GM21423 (cell line): ENCODE measurements around the gene EEF2KMT.
"Not testable (repeated sequence)": the region's sequence is repeated elsewhere in the genome, so short reads cannot be mapped to it uniquely, and the experiment has no call there.

Experiments used
- ATAC-seq: cut with Tn5 transposase; IDR thresholded peaks from one replicate; pipeline ENCODE4 v1.9.1; 2021; ENCODE audit warnings: mild to moderate bottlenecking, moderate library complexity; ENCODE audit not compliant: unreplicated experiment

The EEF2KMT gene

DNA sequence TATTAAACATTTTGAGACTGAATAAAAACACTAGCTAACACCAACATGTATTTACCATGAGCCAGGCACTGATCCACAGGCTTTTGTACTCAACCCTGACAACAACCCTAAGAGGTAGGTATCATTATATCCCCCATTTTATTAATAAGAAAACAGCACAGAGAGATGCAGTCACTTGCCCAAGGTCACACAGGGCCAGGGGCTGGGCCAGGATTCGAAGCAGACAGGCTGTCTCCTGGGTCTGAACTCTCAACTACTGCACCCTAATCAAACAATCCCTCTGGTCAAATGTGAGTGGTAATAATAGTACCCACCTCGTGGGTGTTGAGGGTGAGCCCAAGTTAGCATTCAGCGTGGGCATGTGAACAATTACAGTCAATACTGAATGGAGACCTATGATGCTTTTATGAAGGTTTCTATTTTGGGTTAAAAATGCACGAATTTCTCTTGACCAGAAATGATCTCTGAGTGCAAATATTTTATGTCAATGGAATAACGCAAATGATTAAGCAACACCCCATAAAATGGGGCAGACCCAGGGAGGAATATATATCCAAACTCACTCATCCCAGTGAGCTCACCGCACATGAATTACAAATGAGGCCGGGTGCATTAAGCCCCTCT, 1.0 kb downstream of the EEF2KMT start:
- ATAC-seq: not testable (repeated sequence)

DNA sequence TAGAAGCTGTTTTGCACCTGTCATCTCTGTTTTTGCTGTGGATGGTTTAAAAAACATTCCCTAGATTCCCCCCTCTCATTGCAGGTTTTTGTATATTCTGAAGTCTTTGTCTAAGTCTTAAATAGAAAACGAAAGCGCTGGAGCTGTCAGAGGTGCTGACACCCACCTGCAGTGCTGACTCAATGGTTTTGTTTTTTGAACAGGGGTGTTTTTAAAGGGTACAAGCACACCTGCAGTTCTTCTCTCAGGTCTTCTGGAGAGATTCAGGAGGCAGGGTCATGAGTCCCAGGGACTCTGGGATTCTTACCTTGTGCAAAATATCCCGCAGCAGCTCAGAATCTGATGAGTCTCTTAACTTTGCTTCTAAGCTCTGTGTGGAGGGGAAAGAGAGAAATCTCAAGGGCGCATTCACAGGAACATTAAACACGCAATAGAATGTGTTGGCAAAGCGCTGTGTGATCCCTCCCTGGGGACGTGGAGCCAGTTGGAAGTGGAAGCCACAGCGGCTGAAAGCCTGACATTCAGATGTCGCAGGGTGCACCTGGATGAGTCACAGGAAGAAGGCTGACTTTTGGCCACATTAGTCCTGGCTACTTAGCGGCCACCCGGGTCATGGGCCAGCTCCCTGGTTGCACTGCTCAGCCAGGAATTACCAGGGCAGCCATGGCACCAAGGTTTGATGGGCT, 2.3 kb downstream of the EEF2KMT start:
- ATAC-seq: not testable (repeated sequence)

DNA sequence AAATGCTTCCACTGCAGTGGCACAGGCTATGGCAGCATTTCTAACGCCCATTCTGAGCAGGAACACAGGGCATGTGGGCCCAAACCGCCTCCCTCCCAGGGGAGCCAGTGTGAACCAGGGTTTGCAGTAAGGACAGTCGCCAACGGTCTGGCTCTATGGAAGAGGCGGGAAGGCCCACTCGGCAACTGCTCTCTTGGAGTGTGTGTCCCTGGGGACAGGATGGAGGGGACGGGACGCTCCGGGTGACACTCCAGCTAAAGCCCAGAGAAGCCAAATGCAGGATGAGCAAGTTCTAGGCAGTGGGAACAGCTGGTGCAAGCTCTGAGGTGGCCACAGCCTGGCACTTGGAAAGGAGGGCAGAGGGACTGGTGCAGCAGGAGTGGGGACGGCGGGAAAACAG, 3.8 kb downstream of the EEF2KMT start:
- ATAC-seq: not testable (repeated sequence)

DNA sequence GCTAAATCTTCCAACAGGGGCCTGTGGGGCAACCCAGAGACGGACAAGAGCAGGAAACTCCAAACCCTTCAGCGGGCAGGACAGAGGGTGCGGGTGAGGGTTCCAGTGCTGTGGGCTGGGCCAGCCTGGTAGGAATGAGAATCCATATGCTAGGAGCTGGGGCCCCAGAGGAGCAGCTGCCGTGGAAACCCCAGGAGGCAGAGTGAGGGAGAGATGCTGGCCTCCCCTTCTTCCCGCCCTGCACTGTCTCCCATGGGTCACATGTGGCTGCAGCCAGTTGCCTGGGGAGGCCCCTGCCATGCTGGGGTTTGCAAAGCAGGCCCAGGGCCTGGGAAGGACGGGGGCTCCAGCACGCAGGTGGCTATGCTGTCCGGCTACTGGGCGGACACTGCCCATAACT, 4.5 kb downstream of the EEF2KMT start:
- not testable (repeated sequence) for ATAC-seq

DNA sequence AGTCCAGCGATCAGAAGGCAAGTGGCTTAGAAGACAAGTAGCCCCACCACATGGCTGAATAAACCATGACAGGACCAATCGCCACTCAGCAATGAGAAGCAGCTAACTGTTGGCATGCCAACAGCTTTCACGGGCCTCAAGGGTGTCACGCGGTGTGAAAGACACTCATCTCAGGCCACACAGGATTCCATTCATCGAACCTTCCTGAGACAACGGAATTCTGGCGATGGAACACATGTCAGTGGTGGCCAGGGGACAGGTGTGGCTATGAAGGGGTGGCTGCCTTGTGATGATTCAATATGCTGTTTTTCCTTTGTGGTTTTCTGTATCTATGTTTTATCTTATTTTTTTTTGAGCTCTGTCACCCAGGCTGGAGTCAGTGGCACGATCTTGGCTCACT, 7.0 kb downstream of the EEF2KMT start:
- ATAC-seq: not testable (repeated sequence)

DNA sequence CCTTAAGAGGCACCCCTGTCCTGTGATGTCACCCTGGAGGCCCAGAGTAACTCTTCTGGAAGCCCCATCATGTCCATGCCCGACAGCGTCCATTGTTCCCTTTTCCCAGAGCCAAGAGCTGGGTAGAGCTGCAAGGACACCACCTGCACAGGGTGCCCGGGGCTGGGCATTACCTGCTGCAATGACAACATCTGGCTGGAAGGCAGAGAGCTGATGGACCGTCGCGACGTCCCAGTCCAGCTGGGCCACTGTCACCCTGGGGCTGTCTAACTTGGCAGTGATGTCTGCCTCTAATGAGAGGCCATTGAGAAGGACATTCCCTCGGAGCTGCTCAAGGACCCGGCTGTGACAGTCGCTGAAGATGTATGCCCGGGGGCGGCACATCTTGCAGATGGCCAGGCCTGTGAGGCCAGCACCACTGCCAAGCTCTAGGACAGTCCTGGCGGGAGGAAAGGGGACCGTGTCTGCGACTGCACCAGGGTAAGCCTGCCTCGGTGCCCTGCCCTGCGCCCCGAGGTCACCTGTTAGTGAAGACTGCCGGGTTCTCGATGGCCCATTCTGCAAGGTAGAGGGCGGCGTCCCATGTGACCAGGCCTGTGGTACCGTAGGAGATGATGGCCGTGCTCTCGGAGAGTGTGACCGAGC, 7.6 kb downstream of the EEF2KMT start:
- ATAC-seq: not testable (repeated sequence)

DNA sequence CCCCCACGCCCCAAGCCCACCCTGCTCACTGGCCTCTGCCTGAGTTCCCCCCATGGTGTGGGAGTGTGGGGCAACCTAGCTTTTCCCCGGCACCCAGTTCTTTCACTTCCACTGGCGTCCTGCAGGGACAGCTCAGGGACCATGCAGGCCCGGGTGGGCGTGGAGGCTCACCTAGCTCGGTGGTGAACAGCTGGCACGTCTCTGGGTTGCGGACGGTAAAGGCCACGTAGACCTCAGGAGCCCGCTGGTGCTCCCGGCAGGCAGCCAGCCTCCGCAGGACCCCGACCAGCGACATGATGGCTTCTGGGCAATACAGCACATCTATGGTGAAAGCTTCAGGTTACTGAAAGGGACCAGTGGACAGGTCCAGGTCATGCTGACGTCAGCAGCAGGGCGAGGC, 8.7 kb downstream of the EEF2KMT start:
- ATAC-seq: not testable (repeated sequence)

DNA sequence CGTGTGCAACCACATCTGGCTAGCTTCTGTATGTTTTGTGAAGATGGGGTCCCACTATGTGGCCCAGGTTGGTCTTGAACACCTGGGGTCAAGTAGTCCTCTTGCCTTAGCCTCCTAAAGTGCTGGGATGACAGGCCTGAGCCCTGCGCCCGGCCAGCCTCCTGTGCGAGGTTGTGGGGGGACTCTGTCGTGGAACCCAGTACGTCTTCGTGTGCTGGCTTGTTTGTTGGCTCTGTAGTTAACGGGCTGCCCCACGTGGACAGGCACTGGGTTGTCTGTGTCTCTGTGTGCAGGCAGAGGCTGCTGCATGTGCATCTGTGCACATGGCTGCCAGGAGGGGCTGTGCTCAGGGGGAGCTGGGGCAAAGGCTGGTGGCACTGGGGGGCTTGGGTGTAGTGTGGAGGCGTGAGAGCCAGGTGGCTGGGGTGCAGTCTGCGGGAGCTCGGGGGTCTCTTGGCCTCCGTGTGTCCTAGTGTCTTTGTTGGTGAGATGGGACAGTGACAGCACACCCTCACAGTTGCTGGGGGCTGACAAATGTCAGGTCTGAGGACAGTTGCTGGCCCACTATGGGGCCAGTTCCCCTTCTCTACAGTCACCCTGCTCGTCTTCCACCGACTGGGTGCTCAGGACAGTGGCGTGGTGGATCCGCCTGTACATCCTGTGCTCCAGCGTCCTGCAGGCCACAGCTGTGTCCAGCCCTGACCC, 9.4 kb downstream of the EEF2KMT start:
- not testable (repeated sequence) for ATAC-seq

DNA sequence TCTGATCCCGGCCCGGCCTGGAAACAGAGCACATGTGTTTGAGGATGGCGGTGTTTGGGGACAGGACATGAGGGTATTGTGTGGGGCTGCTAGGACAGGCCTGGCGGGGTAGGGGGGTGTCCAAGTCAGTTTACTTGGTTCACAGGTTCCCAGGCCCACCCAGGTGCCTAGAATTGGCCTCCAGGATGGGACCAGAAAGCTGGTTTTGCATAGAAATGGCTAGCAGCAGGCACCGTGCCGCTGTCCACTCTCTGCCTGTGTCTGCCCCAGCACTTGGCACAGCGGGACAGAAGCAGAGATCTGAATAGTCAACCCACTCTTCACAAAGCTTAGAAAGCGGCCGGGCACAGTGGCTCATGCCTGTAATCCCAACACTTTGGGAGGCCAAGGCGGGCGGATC, 11.9 kb downstream of the EEF2KMT start:
- ATAC-seq: not testable (repeated sequence)

DNA sequence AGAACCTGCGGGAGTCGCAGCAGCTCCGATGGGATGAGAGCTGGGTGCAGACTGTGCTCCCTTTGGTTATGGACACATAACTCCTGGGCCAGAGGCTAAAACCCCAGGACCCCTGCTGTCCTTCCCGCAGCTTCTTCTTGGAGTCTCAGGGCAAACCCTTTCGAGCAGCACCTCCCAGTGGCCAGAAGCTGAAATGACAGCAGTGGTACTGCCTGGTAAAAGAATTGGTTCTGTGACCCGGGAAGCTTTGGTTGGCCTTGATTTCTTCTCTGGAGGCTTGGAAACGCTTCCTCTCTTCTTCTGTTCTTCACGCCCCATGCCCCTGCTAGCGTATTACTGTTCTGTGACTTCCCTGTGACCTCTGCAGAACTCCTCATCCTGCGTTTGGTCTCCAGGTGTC, 12.8 kb downstream of the EEF2KMT start:
- ATAC-seq: not testable (repeated sequence)

DNA sequence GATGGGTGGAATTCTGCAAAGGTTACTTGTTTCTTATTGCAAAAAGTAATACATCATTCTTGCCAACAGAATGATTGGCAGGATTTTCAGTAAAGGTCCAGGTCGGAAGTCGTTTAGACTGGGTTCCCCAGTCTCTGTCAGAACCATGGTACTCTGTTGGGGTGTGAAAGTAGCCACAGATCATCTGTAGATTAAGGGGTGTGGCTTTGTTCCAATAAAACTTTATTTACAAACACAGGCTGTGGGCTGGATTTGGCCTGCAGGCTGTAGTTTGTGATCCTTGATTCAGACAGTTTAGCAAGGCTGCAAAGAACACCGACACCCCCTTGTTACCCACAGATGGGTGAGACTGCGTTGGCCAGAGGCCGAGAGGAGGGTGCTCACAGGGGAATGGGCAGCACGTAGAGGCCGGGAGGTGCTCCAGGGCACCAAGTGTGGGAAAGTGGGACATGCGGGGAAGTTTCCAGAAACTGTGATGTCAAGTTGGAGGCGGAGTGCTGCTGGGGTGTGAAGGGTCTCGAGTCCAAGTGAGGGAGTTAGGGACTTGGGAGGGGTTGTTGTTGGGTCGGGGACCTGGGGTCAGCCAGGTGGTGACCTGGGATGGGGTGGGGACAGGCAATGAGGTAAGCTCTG, 13.4 kb downstream of the EEF2KMT start:
- ATAC-seq: not testable (repeated sequence)

DNA sequence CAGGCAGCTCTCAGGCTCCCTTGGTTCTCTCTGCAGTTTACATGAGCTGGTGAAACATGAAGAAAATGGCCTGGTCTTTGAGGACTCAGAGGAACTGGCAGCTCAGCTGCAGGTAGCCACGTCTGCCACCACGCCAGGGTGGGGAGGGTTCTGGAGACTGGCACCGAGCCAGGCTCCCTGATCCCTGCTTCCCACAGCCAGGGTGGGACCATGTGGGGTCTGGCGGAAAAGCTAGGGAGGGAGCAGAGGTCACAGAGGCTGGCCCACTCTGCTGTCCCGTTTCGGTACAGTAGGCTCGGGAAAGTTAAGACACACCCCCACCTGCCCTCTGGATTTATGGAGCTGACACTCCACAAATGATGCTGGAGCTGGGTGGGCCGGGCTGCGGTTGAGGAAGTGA, 13.9 kb downstream of the EEF2KMT start:
- ATAC-seq: not testable (repeated sequence)

DNA sequence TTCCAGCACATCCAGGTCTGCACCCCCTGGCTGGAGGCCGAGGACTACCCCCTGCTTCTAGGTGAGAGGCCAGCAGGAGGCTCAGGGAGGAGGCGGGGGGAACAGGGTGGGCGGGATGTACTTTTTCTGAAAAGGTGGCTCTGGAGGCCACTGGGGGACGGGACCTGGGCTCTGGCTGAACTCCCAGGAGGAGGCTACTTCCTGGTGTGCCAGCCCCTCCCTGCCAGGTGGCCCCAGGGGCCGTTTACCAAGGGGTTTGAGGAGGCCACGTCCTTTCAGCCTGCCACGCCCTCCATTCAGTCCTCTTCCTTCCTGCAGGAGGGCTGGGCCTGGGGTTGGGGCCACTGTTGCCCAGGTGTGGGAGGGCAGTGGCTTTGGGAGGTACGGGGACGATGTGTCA, 16.6 kb downstream of the EEF2KMT start:
- ATAC-seq: not testable (repeated sequence)

DNA sequence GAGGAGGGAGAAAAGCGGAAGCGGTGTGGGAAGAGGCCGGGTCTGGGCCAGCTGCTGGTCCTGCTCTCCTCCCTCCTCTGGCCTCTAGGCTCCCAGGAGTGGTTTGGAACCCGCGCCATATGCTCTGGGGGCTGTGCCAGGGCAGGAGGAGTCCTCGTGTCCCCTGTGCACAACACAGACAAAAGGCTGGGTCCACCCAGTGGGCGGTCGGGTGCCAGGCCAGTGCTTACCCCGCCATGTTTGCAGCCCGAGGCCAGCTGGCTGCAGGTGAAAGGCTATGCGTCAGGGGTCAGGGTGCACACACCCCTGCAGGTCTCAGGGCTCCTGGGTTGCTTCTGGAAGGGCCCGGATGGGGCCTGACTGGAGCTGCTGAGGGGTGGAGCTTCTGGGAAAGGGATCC, 17.1 kb downstream of the EEF2KMT start:
- not testable (repeated sequence) for ATAC-seq

DNA sequence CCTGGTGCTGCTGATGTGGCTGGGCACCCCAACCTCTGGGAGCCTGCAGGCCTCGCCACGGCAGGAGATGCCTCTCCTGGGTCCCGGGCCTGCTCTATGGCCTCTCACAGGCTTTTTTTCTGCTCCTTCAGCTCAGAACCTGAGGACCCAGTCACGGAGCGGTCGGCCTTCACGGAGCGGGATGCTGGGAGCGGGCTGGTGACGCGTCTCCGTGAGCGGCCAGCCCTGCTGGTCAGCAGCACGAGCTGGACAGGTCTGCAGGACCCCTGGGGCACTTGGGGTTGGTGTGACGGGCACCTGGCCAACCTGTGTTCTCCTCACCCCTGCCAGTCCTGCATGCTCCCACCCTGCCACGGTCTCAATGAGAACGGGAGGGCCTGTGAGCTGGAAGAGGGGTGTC, 19.0 kb downstream of the EEF2KMT start:
- no peak for ATAC-seq

DNA sequence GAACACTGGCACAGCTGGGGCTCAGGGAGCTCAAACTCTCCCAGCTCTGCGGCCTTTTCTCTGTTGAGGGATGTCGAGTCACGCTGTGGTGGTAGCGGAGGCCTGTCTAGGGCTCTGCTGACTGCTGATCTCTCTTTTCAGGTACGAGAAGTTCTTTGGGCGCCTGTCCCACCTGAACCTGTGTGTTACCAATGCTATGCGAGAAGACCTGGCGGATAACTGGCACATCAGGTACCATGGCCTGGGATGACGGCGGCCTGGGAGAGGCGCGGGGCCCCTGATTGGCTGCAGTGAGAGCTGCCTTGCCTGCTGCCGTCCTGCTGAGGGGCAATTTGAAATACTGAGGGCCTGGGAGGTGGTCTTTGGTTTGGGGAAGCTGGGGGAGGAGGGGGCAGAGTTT, 20.3 kb downstream of the EEF2KMT start:
- no peak for ATAC-seq

DNA sequence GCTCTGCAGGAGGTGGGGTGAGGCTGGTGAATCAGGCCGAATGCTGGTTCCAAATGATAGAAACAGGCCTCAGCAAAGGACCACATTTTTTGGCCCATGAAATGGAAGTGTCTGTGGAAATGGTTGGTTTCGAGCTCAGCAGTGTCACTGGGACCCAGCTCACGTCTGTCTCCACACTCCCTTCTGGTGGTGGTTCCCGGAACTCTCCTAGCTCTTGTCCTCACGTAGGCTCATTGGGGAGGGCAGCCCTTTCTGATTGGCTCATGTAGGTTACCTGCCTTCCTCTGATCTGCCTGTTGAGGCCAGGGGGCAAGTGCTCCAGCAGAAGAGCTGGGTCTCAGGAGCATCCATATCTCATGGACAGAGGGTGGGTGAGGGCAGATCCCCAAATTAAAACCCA, 22.0 kb downstream of the EEF2KMT start:
- ATAC-seq: no peak

DNA sequence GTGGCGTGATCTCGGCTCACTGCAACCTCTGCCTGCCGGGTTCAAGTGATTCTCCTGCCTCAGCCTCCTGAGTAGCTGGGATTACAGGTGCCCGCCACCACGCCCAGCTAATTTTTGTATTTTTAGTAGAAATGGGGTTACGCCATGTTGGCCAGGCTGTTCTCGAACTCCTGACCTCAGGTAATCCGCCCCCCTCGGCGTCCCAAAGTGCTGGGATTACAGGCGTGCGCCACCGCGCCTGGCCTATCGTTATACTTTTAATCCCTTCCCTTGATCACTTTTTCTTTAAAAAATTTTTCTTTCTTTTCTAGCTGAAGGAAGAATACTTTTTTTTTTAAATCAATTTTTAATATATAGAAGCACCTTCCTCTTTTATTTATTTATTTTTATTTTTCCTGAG, 23.8 kb downstream of the EEF2KMT start:
- ATAC-seq: not testable (repeated sequence)

DNA sequence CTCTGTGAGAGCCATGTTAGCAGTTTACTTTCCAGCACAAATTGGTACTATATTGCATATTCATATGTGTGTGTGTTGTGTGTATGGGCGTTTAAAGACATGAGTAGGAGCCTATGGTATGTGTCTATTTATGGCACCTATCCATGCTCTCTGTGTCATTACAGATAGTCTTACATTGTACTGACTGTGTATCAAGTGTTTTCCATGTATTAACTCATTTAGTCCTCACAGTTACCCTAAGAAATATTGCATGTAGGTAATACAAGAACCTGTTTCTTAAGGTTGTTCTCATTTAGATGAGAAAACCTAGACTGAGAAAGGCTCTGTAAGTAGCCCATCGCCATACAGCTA, 24.3 kb downstream of the EEF2KMT start:
- ATAC-seq: no peak

DNA sequence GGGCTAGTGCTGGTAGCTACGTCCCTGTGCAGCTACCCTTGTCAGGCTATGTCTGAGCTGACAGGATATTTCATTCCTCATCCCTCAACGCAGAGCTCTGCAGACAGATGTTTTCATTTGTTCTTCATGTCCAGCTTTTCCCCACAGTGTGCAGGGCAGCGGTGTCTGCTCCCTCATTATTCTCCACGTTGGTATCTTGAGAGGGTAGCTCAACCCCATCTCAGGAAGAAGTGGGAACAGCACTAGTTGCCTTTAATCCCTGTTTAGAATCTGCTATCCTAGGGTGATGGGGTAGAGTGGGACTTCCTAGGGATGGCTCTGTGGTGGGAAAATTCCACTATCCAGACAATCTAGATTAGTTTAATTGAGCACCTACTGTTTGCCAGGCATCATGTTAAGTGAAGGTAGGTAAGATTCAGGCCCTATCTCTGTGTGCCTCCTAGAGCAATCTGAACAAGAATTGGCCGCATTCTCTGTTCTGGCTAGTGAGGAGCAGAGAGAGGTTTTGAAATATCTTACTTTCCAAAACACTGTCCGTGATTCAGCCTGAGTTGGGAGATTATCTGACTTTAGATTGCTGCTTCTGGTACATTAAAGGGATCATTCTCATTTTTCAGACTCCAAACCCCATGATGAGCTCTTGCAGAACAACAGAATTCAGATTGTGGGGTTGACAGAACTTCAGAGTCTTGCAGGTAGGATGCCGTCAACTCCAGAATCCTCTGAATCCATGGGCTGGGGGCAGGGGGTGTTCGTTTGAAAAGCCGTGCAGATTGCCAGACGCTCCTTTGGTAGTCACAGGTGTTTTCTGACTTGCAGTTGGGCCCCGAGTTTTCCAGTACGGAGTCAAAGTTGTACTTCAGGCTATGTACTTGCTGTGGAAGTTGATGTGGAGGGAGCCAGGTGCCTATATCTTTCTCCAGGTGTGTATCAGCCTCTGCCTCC, 25.0 kb downstream of the EEF2KMT start:
- ATAC-seq: no peak
